HepG2 (cell line): ENCODE measurements around the gene RCC2.

Source experiments
- CTCF ChIP-seq: sonication (generic); formaldehyde crosslinking; IDR thresholded peaks from 2 replicates; pipeline ENCODE4 v1.5.0; 2020; ENCODE audit warnings: mild to moderate bottlenecking, missing genetic modification reagents, moderate library complexity
- EZH2 ChIP-seq: conservative IDR thresholded peaks from 2 replicates; pipeline ENCODE4 v1.6.1; 2012; ENCODE audit warnings: mild to moderate bottlenecking, low read depth, low read length, moderate library complexity
- FOXP4 ChIP-seq: sonication (generic); formaldehyde crosslinking; IDR thresholded peaks from 2 replicates; pipeline ENCODE4 v1.4.0; 2020; ENCODE audit warnings: missing genetic modification reagents
- ZNF335 ChIP-seq: sonication (generic); formaldehyde crosslinking; IDR thresholded peaks from 2 replicates; pipeline ENCODE4 v1.4.0; 2020; ENCODE audit warnings: missing genetic modification reagents
- ZNF790 ChIP-seq: sonication (generic); formaldehyde crosslinking; IDR thresholded peaks from 2 replicates; pipeline ENCODE4 v1.8.0; 2022; ENCODE audit warnings: missing genetic modification reagents, mild to moderate bottlenecking, borderline replicate concordance

GRCh38 chr1:17422461-17422860 is 17.0 kb downstream of the RCC2 start:
- TF ChIP-seq EZH2, result no peak
- TF ChIP-seq ZNF335, result no peak
- TF ChIP-seq CTCF, result no peak
- TF ChIP-seq ZNF790, result no peak
- TF ChIP-seq FOXP4 (CRISPR knock-in tag), result no peak
